22Rv1 (cell line): Measurements from ENCODE around the gene HIGD1A.

Source experiments
- CTCF ChIP-seq: fragments of 450-650 bp; IDR thresholded peaks from 2 replicates; pipeline ENCODE4 v1.5.1; 2017; ENCODE audit warnings: mild to moderate bottlenecking
- ZFX ChIP-seq: fragments of 450-650 bp; IDR thresholded peaks from 2 replicates; pipeline ENCODE4 v1.6.1; 2017; ENCODE audit warnings: antibody characterized with exemption, borderline replicate concordance

GRCh38 chr3:42801048-42801620 is 3.2 kb downstream of the HIGD1A start:
- TF ChIP-seq CTCF (no peak), ZFX (no peak)
